Measurements from ENCODE around the gene COMMD7. TPM values are rescaled to one million over a fixed set of nuclear protein-coding genes. Genes with fewer than 3 reads are reported as not detected.

COMMD7 gene
- total and polyA plus RNA-seq, 9 of the 15 experiments (the other 6 are each of a cell fraction or from before 2014, with no cell fraction given): 11.9 to 69.1 (median 34.7) TPM

DNA sequence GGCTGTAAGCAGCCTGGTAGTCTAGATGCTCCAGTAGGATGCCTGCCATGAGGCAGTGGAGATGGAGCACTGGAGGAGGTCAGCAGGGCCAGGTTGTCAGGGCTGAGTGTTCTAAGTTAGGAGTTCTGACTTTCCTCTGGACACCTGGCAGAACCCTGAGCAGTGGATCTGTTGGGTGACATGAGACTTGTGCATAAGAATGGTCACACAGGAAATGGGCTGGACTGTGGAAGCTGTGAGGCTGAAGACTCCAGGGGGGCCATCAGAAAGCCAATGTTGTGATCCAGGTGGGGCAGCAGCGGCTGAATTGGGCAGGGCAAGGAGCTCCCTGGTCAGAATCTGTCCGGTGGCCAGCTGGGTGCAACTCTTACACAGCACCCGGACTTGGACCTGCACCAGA is 45.7 kb downstream of the COMMD7 start:
- DNase-seq (ENCODE audit: extremely low read depth in 1 of 4, low spot score in 3 of 4): no peak
- peak; percentile 20; the same call in 1 of the 3 replicates for ATAC-seq
- H3K27me3 ChIP-seq (ENCODE audit: control insufficient read depth in 2 of 2, insufficient read depth in 2 of 2, low read length in 2 of 2): no peaks in the 10 kb centered on the region
- H2AFZ ChIP-seq (ENCODE audit: low read depth, low read length): no peak overlapping the region
- in situ Hi-C loops (cut with MboI) (no loop called here), intact Hi-C loops (cut with micrococcal nuclease) (no loop called here)
- POLR2A ChIA-PET: interaction anchor here (2.7 kb wide), 1 partner anchor 16 kb away, joined by 9 read pairs; no protein-coding TSS in a partner anchor
- no peaks in the 10 kb centered on the region for H3K9me3 ChIP-seq (replicated peaks; ENCODE audit: control insufficient read depth, insufficient read depth, low read depth, low read length)
- H3K4me1 ChIP-seq (replicated peaks in 1 of 2; ENCODE audit: control insufficient read depth in 2 of 2, insufficient read depth in 2 of 2, low read length in 2 of 2): peaks cover 7 to 9% of the 10 kb centered on the region in 2 experiments; a peak in 3 of 5 replicates
- H3K9me1 ChIP-seq (ENCODE audit: control insufficient read depth, insufficient read depth, low read length): no peaks in the 10 kb centered on the region
- no peak for FAIRE-seq
- H3K27ac ChIP-seq (ENCODE audit: extremely low read depth, low read depth, low read length): no peak overlapping the region
- peak overlapping the region in 1 of 2 experiments; percentile 3; a peak in 1 of 4 replicates for H3K9ac ChIP-seq (ENCODE audit: insufficient read depth in 1 of 2, low read depth in 2 of 2, low read length in 2 of 2)
- peaks cover 5% of the 10 kb centered on the region; the same call in 1 of the 3 replicates for H3K36me3 ChIP-seq (ENCODE audit: control insufficient read depth, insufficient read depth, low read length)
- H3K79me2 ChIP-seq (ENCODE audit: control insufficient read depth, insufficient read depth, low read length): no peaks in the 10 kb centered on the region
- no peaks in the 10 kb centered on the region for H4K20me1 ChIP-seq (replicated peaks; ENCODE audit: control insufficient read depth, insufficient read depth, low read length)
- BruUV-seq (replicated peaks): no TSS peak
- no peak overlapping the region for H3K4me2 ChIP-seq (ENCODE audit: insufficient read depth, low read length)
- CTCF ChIA-PET (ENCODE audit: low intra/inter-chr PET ratio): no interaction called here
- no peak overlapping the region for H3K4me3 ChIP-seq
- 83% methylated on average over 3 of the region's 3 CpGs for WGBS (ENCODE audit: insufficient coverage, low coverage, missing lambda C conversion rate)
- no peak for TF ChIP-seq ZNF121 (CRISPR knock-in tag; conservative IDR thresholded peaks at IDR 0.05)
- TF ChIP-seq ZNF780A (CRISPR knock-in tag; IDR thresholded peaks at IDR 0.05): no peak
- TF ChIP-seq XRCC3 (IDR thresholded peaks at IDR 0.05): no peak
- TF ChIP-seq, protein P1, sequence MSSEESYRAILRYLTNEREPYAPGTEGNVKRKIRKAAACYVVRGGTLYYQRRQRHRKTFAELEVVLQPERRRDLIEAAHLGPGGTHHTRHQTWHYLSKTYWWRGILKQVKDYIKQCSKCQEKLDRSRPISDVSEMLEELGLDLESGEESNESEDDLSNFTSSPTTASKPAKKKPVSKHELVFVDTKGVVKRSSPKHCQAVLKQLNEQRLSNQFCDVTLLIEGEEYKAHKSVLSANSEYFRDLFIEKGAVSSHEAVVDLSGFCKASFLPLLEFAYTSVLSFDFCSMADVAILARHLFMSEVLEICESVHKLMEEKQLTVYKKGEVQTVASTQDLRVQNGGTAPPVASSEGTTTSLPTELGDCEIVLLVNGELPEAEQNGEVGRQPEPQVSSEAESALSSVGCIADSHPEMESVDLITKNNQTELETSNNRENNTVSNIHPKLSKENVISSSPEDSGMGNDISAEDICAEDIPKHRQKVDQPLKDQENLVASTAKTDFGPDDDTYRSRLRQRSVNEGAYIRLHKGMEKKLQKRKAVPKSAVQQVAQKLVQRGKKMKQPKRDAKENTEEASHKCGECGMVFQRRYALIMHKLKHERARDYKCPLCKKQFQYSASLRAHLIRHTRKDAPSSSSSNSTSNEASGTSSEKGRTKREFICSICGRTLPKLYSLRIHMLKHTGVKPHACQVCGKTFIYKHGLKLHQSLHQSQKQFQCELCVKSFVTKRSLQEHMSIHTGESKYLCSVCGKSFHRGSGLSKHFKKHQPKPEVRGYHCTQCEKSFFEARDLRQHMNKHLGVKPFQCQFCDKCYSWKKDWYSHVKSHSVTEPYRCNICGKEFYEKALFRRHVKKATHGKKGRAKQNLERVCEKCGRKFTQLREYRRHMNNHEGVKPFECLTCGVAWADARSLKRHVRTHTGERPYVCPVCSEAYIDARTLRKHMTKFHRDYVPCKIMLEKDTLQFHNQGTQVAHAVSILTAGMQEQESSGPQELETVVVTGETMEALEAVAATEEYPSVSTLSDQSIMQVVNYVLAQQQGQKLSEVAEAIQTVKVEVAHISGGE (CRISPR knock-in tag; IDR thresholded peaks at IDR 0.05): no peak
- TF ChIP-seq, protein P2, sequence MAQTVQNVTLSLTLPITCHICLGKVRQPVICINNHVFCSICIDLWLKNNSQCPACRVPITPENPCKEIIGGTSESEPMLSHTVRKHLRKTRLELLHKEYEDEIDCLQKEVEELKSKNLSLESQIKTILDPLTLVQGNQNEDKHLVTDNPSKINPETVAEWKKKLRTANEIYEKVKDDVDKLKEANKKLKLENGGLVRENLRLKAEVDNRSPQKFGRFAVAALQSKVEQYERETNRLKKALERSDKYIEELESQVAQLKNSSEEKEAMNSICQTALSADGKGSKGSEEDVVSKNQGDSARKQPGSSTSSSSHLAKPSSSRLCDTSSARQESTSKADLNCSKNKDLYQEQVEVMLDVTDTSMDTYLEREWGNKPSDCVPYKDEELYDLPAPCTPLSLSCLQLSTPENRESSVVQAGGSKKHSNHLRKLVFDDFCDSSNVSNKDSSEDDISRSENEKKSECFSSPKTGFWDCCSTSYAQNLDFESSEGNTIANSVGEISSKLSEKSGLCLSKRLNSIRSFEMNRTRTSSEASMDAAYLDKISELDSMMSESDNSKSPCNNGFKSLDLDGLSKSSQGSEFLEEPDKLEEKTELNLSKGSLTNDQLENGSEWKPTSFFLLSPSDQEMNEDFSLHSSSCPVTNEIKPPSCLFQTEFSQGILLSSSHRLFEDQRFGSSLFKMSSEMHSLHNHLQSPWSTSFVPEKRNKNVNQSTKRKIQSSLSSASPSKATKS (CRISPR knock-in tag; IDR thresholded peaks at IDR 0.05): no peak
- TF ChIP-seq STAT5B (CRISPR knock-in tag; IDR thresholded peaks at IDR 0.05): no peak
- no peak for TF ChIP-seq ZNF197 (CRISPR knock-in tag; IDR thresholded peaks at IDR 0.05; ENCODE audit: low read depth)
- TF ChIP-seq SPI1 (IDR thresholded peaks at IDR 0.05; ENCODE audit: borderline replicate concordance, low read depth, low read length): no peak
- TF ChIP-seq POLR2B (IDR thresholded peaks at IDR 0.05; ENCODE audit: low read depth, partially characterized antibody): no peak
- TF ChIP-seq, protein P3, sequence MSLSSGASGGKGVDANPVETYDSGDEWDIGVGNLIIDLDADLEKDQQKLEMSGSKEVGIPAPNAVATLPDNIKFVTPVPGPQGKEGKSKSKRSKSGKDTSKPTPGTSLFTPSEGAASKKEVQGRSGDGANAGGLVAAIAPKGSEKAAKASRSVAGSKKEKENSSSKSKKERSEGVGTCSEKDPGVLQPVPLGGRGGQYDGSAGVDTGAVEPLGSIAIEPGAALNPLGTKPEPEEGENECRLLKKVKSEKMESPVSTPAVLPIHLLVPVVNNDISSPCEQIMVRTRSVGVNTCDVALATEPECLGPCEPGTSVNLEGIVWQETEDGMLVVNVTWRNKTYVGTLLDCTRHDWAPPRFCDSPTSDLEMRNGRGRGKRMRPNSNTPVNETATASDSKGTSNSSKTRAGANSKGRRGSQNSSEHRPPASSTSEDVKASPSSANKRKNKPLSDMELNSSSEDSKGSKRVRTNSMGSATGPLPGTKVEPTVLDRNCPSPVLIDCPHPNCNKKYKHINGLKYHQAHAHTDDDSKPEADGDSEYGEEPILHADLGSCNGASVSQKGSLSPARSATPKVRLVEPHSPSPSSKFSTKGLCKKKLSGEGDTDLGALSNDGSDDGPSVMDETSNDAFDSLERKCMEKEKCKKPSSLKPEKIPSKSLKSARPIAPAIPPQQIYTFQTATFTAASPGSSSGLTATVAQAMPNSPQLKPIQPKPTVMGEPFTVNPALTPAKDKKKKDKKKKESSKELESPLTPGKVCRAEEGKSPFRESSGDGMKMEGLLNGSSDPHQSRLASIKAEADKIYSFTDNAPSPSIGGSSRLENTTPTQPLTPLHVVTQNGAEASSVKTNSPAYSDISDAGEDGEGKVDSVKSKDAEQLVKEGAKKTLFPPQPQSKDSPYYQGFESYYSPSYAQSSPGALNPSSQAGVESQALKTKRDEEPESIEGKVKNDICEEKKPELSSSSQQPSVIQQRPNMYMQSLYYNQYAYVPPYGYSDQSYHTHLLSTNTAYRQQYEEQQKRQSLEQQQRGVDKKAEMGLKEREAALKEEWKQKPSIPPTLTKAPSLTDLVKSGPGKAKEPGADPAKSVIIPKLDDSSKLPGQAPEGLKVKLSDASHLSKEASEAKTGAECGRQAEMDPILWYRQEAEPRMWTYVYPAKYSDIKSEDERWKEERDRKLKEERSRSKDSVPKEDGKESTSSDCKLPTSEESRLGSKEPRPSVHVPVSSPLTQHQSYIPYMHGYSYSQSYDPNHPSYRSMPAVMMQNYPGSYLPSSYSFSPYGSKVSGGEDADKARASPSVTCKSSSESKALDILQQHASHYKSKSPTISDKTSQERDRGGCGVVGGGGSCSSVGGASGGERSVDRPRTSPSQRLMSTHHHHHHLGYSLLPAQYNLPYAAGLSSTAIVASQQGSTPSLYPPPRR (CRISPR knock-in tag; IDR thresholded peaks at IDR 0.05; ENCODE audit: borderline replicate concordance): no peak
- no peak for TF ChIP-seq RAD51 (IDR thresholded peaks at IDR 0.05; ENCODE audit: borderline replicate concordance, low read depth)
- no peak for TF ChIP-seq NCOA4 (IDR thresholded peaks at IDR 0.05; ENCODE audit: partially characterized antibody)
